ENCODE data around the gene SLC30A4. TPM values are rescaled to one million over a fixed set of nuclear protein-coding genes. Genes with fewer than 3 reads are reported as not detected.

Gene SLC30A4
- total and polyA plus RNA-seq, 2 donors (not counting 1 experiment from before 2014, with no cell fraction given) = 6.7 to 12.2 TPM

DNA sequence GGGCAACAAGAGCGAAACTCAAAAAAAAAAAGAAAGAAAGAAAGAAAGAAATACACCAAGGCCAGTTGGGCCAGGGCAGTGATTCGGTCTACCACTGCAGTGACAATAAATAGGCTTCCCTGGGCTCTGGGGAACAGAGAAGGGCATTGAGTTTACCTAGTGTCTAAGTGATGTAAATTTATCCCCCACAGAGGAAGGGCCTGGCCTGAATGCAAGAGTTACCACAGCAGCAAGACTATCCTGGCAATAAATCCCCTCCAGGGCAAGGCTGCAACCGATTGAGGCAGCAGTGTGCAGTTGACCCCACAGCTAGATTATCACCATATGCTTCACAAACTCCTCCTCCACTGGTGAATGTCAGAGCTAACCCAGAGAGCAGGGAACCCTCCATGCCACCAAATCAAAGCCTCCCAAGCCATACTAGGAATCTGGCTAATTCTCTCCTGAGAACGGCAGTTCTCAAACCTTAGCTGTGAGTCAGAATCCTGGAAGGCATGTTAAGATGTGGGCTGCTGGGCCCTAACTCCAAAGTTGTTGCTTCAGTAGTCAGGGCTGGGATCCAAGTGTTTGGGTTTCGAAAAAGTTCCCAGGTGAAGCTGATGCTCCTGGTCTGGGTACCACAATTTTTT, 79.9 kb downstream of the SLC30A4 start:
- H3K9ac ChIP-seq (ENCODE audit: insufficient read depth, low read length) = no peak overlapping the region
- no peaks in the 10 kb centered on the region for H3K27me3 ChIP-seq (ENCODE audit: control insufficient read depth, insufficient read depth, low read length)
- no peak overlapping the region for H3K27ac ChIP-seq (ENCODE audit: insufficient read depth, low read length)
- no peak for TF ChIP-seq EZH2 (IDR thresholded peaks at IDR 0.05; ENCODE audit: low read length, missing control alignments)
- TF ChIP-seq, protein P1, sequence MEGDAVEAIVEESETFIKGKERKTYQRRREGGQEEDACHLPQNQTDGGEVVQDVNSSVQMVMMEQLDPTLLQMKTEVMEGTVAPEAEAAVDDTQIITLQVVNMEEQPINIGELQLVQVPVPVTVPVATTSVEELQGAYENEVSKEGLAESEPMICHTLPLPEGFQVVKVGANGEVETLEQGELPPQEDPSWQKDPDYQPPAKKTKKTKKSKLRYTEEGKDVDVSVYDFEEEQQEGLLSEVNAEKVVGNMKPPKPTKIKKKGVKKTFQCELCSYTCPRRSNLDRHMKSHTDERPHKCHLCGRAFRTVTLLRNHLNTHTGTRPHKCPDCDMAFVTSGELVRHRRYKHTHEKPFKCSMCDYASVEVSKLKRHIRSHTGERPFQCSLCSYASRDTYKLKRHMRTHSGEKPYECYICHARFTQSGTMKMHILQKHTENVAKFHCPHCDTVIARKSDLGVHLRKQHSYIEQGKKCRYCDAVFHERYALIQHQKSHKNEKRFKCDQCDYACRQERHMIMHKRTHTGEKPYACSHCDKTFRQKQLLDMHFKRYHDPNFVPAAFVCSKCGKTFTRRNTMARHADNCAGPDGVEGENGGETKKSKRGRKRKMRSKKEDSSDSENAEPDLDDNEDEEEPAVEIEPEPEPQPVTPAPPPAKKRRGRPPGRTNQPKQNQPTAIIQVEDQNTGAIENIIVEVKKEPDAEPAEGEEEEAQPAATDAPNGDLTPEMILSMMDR (conservative IDR thresholded peaks at IDR 0.05 in 1 of 2, IDR thresholded peaks at IDR 0.05 in 1 of 2; ENCODE audit: low read depth in 1 of 2, low read length in 2 of 2) = no peak
- no peaks in the 10 kb centered on the region for H3K36me3 ChIP-seq (ENCODE audit: control insufficient read depth, insufficient read depth, low read length)
- DNase-seq (ENCODE audit: low read depth in 2 of 2) = peak in 1 of 2 donors; percentile 83
- H3K4me2 ChIP-seq (ENCODE audit: extremely low read depth, insufficient read depth, low read length) = no peak overlapping the region
- no peaks in the 10 kb centered on the region for H4K20me1 ChIP-seq (ENCODE audit: control insufficient read depth, extremely low read depth, insufficient read depth, low read length)
- H3K9me3 ChIP-seq (ENCODE audit: control insufficient read depth, insufficient read depth, low read depth, low read length) = no peaks in the 10 kb centered on the region
- no peak overlapping the region for H3K4me3 ChIP-seq (replicated peaks in 1 of 4; ENCODE audit: control extremely low read depth in 1 of 4, insufficient read depth in 1 of 4, low read depth in 3 of 4, low read length in 4 of 4)
- no peak overlapping the region for H2AFZ ChIP-seq (ENCODE audit: low read length)
- no peaks in the 10 kb centered on the region for H3K79me2 ChIP-seq (ENCODE audit: control insufficient read depth, insufficient read depth, low read length)
- no peaks in the 10 kb centered on the region for H3K4me1 ChIP-seq (ENCODE audit: control insufficient read depth, extremely low read depth, insufficient read depth, low read length)

DNA sequence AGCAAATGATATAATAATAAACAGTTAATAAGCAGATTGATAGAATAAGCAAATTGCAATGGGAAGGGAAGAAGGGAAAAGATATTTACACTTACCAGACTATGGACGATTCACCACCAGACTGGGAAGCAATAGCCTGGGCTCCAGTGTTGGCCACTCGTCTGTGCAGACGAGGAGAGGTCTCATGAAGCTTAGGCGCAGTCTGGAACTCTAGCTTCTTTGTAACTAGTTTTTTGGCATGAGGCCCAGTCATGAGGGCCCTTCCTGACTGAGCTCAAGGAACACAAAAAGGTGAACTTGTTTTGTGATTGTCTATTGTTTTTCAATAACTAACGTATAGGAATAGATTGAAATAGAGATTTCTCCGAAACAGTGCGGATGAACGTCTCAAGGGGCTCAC, 80.9 kb downstream of the SLC30A4 start:
- Histone ChIP-seq H3K27ac (ENCODE audit: insufficient read depth, low read length) (no peak overlapping the region), H3K79me2 (ENCODE audit: control insufficient read depth, insufficient read depth, low read length) (no peaks in the 10 kb centered on the region), H3K9me3 (ENCODE audit: control insufficient read depth, insufficient read depth, low read depth, low read length) (no peaks in the 10 kb centered on the region), H3K9ac (ENCODE audit: insufficient read depth, low read length) (no peak overlapping the region), H3K4me2 (ENCODE audit: extremely low read depth, insufficient read depth, low read length) (no peak overlapping the region), H2AFZ (ENCODE audit: low read length) (no peak overlapping the region), H3K27me3 (ENCODE audit: control insufficient read depth, insufficient read depth, low read length) (no peaks in the 10 kb centered on the region), H3K4me1 (ENCODE audit: control insufficient read depth, extremely low read depth, insufficient read depth, low read length) (no peaks in the 10 kb centered on the region), H4K20me1 (ENCODE audit: control insufficient read depth, extremely low read depth, insufficient read depth, low read length) (no peaks in the 10 kb centered on the region), H3K36me3 (ENCODE audit: control insufficient read depth, insufficient read depth, low read length) (no peaks in the 10 kb centered on the region), H3K4me3 (replicated peaks in 1 of 4; ENCODE audit: control extremely low read depth in 1 of 4, insufficient read depth in 1 of 4, low read depth in 3 of 4, low read length in 4 of 4) (no peak overlapping the region)
- DNase-seq (ENCODE audit: low read depth in 2 of 2) = no peak
- TF ChIP-seq, protein P1 (conservative IDR thresholded peaks at IDR 0.05 in 1 of 2, IDR thresholded peaks at IDR 0.05 in 1 of 2; ENCODE audit: low read depth in 1 of 2, low read length in 2 of 2) = no peak
- no peak for TF ChIP-seq EZH2 (IDR thresholded peaks at IDR 0.05; ENCODE audit: low read length, missing control alignments)

DNA sequence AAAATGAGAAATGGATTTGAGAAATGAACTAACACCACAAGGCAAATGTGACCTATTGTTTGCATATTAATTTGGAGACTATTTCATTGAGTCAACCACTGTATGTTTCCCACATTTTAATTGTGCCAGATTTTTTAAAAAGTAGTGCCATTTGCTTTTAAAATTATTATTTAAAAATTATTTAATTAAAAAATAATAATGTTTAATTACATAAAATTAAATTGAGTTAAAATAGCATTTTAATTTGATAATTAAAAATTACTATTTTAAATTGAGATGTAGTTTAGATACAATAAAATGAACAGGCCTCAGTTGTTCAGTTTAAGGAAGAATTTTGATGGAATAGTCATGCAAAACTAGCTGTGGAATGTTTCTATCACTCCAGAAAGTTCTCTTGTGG, 81.5 kb downstream of the SLC30A4 start:
- Histone ChIP-seq H3K27ac (ENCODE audit: insufficient read depth, low read length) (no peak overlapping the region), H3K79me2 (ENCODE audit: control insufficient read depth, insufficient read depth, low read length) (no peaks in the 10 kb centered on the region), H3K4me2 (ENCODE audit: extremely low read depth, insufficient read depth, low read length) (no peak overlapping the region), H3K27me3 (ENCODE audit: control insufficient read depth, insufficient read depth, low read length) (no peaks in the 10 kb centered on the region), H3K4me3 (replicated peaks in 1 of 4; ENCODE audit: control extremely low read depth in 1 of 4, insufficient read depth in 1 of 4, low read depth in 3 of 4, low read length in 4 of 4) (no peak overlapping the region), H3K36me3 (ENCODE audit: control insufficient read depth, insufficient read depth, low read length) (no peaks in the 10 kb centered on the region), H3K9me3 (ENCODE audit: control insufficient read depth, insufficient read depth, low read depth, low read length) (no peaks in the 10 kb centered on the region), H3K4me1 (ENCODE audit: control insufficient read depth, extremely low read depth, insufficient read depth, low read length) (no peaks in the 10 kb centered on the region), H4K20me1 (ENCODE audit: control insufficient read depth, extremely low read depth, insufficient read depth, low read length) (no peaks in the 10 kb centered on the region), H3K9ac (ENCODE audit: insufficient read depth, low read length) (no peak overlapping the region), H2AFZ (ENCODE audit: low read length) (no peak overlapping the region)
- TF ChIP-seq EZH2 (IDR thresholded peaks at IDR 0.05; ENCODE audit: low read length, missing control alignments) = no peak
- TF ChIP-seq, protein P1 (conservative IDR thresholded peaks at IDR 0.05 in 1 of 2, IDR thresholded peaks at IDR 0.05 in 1 of 2; ENCODE audit: low read depth in 1 of 2, low read length in 2 of 2) = no peak
- DNase-seq (ENCODE audit: low read depth in 2 of 2) = no peak

Data from fibroblast of lung (primary cell).